Measurements from ENCODE around the gene CNR1. TPM values are rescaled to one million over a fixed set of nuclear protein-coding genes. Genes with fewer than 3 reads are reported as not detected.

Gene CNR1
- total RNA-seq, 1 experiment from 2014 or later: 0.13 TPM

GRCh38 chr6:88111991-88112390 lies 54.2 kb downstream of the CNR1 start:
- POLR2A ChIA-PET: no interaction called here

GRCh38 chr6:88107241-88107640 lies 58.9 kb downstream of the CNR1 start:
- no peaks in the 10 kb centered on the region for H3K9me3 ChIP-seq (ENCODE audit: control insufficient read depth, insufficient read depth, low read depth, low read length)
- in situ Hi-C loops (cut with HindIII; ENCODE audit: low pct_unique_long_range_greater_than_20kb, low sequenced_read_pairs): no loop called here
- no peak for ATAC-seq
- H3K27me3 ChIP-seq (ENCODE audit: control insufficient read depth, insufficient read depth, low read length): no peaks in the 10 kb centered on the region; the same call in 1 of the 2 replicates
- H3K4me1 ChIP-seq (ENCODE audit: control insufficient read depth, insufficient read depth, low read length): no peaks in the 10 kb centered on the region
- no TSS peak for BruUV-seq (replicated peaks)
- no peak overlapping the region for H3K27ac ChIP-seq (ENCODE audit: low read length)
- H3K4me3 ChIP-seq (ENCODE audit: low read depth in 2 of 2, low read length in 2 of 2): no peak overlapping the region
- CTCF ChIA-PET: no interaction called here
- TF ChIP-seq POLR2AphosphoS5 (IDR thresholded peaks at IDR 0.05; ENCODE audit: low read depth, low read length) (no peak), SIN3A (IDR thresholded peaks at IDR 0.05; ENCODE audit: borderline replicate concordance, insufficient read depth, low read depth, low read length) (no peak), TCF7L2 (IDR thresholded peaks at IDR 0.05; ENCODE audit: low read depth, low read length) (no peak)
- TF ChIP-seq, protein P1, sequence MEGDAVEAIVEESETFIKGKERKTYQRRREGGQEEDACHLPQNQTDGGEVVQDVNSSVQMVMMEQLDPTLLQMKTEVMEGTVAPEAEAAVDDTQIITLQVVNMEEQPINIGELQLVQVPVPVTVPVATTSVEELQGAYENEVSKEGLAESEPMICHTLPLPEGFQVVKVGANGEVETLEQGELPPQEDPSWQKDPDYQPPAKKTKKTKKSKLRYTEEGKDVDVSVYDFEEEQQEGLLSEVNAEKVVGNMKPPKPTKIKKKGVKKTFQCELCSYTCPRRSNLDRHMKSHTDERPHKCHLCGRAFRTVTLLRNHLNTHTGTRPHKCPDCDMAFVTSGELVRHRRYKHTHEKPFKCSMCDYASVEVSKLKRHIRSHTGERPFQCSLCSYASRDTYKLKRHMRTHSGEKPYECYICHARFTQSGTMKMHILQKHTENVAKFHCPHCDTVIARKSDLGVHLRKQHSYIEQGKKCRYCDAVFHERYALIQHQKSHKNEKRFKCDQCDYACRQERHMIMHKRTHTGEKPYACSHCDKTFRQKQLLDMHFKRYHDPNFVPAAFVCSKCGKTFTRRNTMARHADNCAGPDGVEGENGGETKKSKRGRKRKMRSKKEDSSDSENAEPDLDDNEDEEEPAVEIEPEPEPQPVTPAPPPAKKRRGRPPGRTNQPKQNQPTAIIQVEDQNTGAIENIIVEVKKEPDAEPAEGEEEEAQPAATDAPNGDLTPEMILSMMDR (IDR thresholded peaks at IDR 0.05): no peak
- TF ChIP-seq, protein P2, sequence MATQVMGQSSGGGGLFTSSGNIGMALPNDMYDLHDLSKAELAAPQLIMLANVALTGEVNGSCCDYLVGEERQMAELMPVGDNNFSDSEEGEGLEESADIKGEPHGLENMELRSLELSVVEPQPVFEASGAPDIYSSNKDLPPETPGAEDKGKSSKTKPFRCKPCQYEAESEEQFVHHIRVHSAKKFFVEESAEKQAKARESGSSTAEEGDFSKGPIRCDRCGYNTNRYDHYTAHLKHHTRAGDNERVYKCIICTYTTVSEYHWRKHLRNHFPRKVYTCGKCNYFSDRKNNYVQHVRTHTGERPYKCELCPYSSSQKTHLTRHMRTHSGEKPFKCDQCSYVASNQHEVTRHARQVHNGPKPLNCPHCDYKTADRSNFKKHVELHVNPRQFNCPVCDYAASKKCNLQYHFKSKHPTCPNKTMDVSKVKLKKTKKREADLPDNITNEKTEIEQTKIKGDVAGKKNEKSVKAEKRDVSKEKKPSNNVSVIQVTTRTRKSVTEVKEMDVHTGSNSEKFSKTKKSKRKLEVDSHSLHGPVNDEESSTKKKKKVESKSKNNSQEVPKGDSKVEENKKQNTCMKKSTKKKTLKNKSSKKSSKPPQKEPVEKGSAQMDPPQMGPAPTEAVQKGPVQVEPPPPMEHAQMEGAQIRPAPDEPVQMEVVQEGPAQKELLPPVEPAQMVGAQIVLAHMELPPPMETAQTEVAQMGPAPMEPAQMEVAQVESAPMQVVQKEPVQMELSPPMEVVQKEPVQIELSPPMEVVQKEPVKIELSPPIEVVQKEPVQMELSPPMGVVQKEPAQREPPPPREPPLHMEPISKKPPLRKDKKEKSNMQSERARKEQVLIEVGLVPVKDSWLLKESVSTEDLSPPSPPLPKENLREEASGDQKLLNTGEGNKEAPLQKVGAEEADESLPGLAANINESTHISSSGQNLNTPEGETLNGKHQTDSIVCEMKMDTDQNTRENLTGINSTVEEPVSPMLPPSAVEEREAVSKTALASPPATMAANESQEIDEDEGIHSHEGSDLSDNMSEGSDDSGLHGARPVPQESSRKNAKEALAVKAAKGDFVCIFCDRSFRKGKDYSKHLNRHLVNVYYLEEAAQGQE (IDR thresholded peaks at IDR 0.05; ENCODE audit: insufficient read depth in 1 of 2, low read depth in 2 of 2, low read length in 1 of 2): no peak
- intact Hi-C loops (cut with micrococcal nuclease; ENCODE audit: unreplicated experiment): no loop called here
- no peaks in the 10 kb centered on the region for H3K36me3 ChIP-seq (ENCODE audit: control insufficient read depth, insufficient read depth, low read length)
- DNase-seq (ENCODE audit: low read depth, low spot score): no peak
- POLR2A ChIA-PET: no interaction called here

More at GRCh38 chr6:88111991-88112390, 54.2 kb downstream of the CNR1 start:
- CTCF ChIA-PET: no interaction called here
- H3K9me3 ChIP-seq (ENCODE audit: control insufficient read depth, insufficient read depth, low read depth, low read length): no peaks in the 10 kb centered on the region
- H3K4me1 ChIP-seq (ENCODE audit: control insufficient read depth, insufficient read depth, low read length): no peaks in the 10 kb centered on the region
- no peaks in the 10 kb centered on the region; the same call in 1 of the 2 replicates for H3K27me3 ChIP-seq (ENCODE audit: control insufficient read depth, insufficient read depth, low read length)
- no TSS peak for BruUV-seq (replicated peaks)
- H3K4me3 ChIP-seq (ENCODE audit: low read depth in 2 of 2, low read length in 2 of 2): no peak overlapping the region
- TF ChIP-seq TCF7L2 (IDR thresholded peaks at IDR 0.05; ENCODE audit: low read depth, low read length): no peak
- TF ChIP-seq POLR2AphosphoS5 (IDR thresholded peaks at IDR 0.05; ENCODE audit: low read depth, low read length): no peak
- TF ChIP-seq, protein P1 (IDR thresholded peaks at IDR 0.05): no peak
- TF ChIP-seq, protein P2 (IDR thresholded peaks at IDR 0.05; ENCODE audit: insufficient read depth in 1 of 2, low read depth in 2 of 2, low read length in 1 of 2): no peak
- no peak for TF ChIP-seq SIN3A (IDR thresholded peaks at IDR 0.05; ENCODE audit: borderline replicate concordance, insufficient read depth, low read depth, low read length)
- no peaks in the 10 kb centered on the region for H3K36me3 ChIP-seq (ENCODE audit: control insufficient read depth, insufficient read depth, low read length)
- ATAC-seq (no peak), DNase-seq (ENCODE audit: low read depth, low spot score) (no peak)
- in situ Hi-C loops (cut with HindIII; ENCODE audit: low pct_unique_long_range_greater_than_20kb, low sequenced_read_pairs) (no loop called here), intact Hi-C loops (cut with micrococcal nuclease; ENCODE audit: unreplicated experiment) (no loop called here)
- no peak overlapping the region for H3K27ac ChIP-seq (ENCODE audit: low read length)
